IMR-90 (cell line): Measurements from ENCODE around the gene THSD7B. TPM values are rescaled to one million over a fixed set of nuclear protein-coding genes. Genes with fewer than 3 reads are reported as not detected.

Experiments used
- ATAC-seq: fragments of 200-7000 bp; cut with Tn5 transposase; 2 replicates; pipeline ENCODE4 v1.9.1; 2020; ENCODE audit warnings: low read depth, mild to moderate bottlenecking, moderate library complexity
- BruUV-seq: library from RNA; stranded (reverse); fragments of 400-500 nt; replicated peaks from 2 replicates; lab custom pipeline; 2021; lab: Mats Ljungman, UMichigan
- CTCF ChIA-PET: fragments of 300-600 bp; formaldehyde crosslinking; extraction: SDS; loops from one replicate; lab custom pipeline; 2021; ENCODE audit warnings: antibody characterized with exemption; lab: Yijun Ruan, JAX
- POLR2A ChIA-PET: fragments of 300-600 bp; sonication (Branson Sonifier 250); formaldehyde crosslinking; loops from one replicate; lab custom pipeline; 2022; ENCODE audit warnings: antibody characterized with exemption; ENCODE audit not compliant: unreplicated experiment; lab: Charles Lee
- DNase-seq: peaks from one replicate; pipeline ENCODE4 v3.0.0; 2013
- H2AFZ ChIP-seq: replicated peaks from 2 replicates; pipeline ENCODE3; 2013; ENCODE audit warnings: low read length, mild to moderate bottlenecking; ENCODE audit not compliant: poor library complexity
- H2AK5ac ChIP-seq: 2 replicates; pipeline ENCODE4 v1.6.1; 2013; ENCODE audit warnings: low read depth, low read length, inconsistent platforms
- H2AK9ac ChIP-seq: replicated peaks from 2 replicates; pipeline ENCODE3; 2013; ENCODE audit warnings: mild to moderate bottlenecking, low read depth, low read length, moderate library complexity; ENCODE audit not compliant: poor library complexity
- H2BK120ac ChIP-seq: 2 replicates; pipeline ENCODE4 v1.6.1; 2013; ENCODE audit warnings: low read depth, low read length, inconsistent platforms
- H2BK15ac ChIP-seq: 3 replicates; pipeline ENCODE4 v1.6.1; 2013; ENCODE audit warnings: low read depth, low read length, inconsistent platforms
- H2BK20ac ChIP-seq: 2 replicates; pipeline ENCODE4 v1.6.1; 2013; ENCODE audit warnings: low read depth, mild to moderate bottlenecking, inconsistent platforms, low read length, moderate library complexity
- H2BK5ac ChIP-seq: 2 replicates; pipeline ENCODE4 v1.6.1; 2013; ENCODE audit warnings: mild to moderate bottlenecking, low read depth, low read length, inconsistent platforms; ENCODE audit not compliant: poor library complexity, severe bottlenecking
- H3K14ac ChIP-seq: replicated peaks from 2 replicates; pipeline ENCODE4 v1.6.1; 2013; ENCODE audit warnings: low read depth, low read length, inconsistent platforms
- H3K18ac ChIP-seq: 2 replicates; pipeline ENCODE4 v1.6.1; 2013; ENCODE audit warnings: low read depth, low read length, control low read depth
- H3K23ac ChIP-seq: 2 replicates; pipeline ENCODE4 v1.6.1; 2013; ENCODE audit warnings: low read depth, low read length, inconsistent platforms
- H3K27ac ChIP-seq: 2 replicates; pipeline ENCODE4 v1.5.1; 2013; ENCODE audit warnings: mild to moderate bottlenecking, control low read depth, low read length; ENCODE audit not compliant: insufficient read depth
- H3K27me3 ChIP-seq: 2 replicates; pipeline ENCODE4 v1.6.1; 2013; ENCODE audit warnings: low read length; ENCODE audit not compliant: control insufficient read depth, insufficient read depth
- H3K36me3 ChIP-seq: 2 replicates; pipeline ENCODE4 v1.6.1; 2013; ENCODE audit warnings: low read length, mixed read lengths; ENCODE audit not compliant: control insufficient read depth, insufficient read depth
- H3K4ac ChIP-seq: 2 replicates; pipeline ENCODE4 v1.6.1; 2013; ENCODE audit warnings: low read depth, low read length, inconsistent platforms
- H3K4me1 ChIP-seq: 2 replicates; pipeline ENCODE4 v1.6.1; 2013; ENCODE audit warnings: low read length, mixed read lengths; ENCODE audit not compliant: control insufficient read depth, insufficient read depth
- H3K4me2 ChIP-seq: 2 replicates; pipeline ENCODE4 v1.6.1; 2013; ENCODE audit warnings: low read depth, mild to moderate bottlenecking, control low read depth, low read length, moderate library complexity
- H3K4me3 ChIP-seq: 2 replicates; pipeline ENCODE4 v1.5.1; 2013; ENCODE audit warnings: low read depth, mild to moderate bottlenecking, control low read depth, low read length, moderate library complexity; ENCODE audit not compliant: insufficient read depth
- H3K56ac ChIP-seq: 2 replicates; pipeline ENCODE4 v1.6.1; 2013; ENCODE audit warnings: low read length, inconsistent platforms; ENCODE audit not compliant: insufficient read depth; ENCODE audit errors: extremely low read depth
- H3K79me1 ChIP-seq, 2 experiments: 2 replicates each; pipeline ENCODE4 v1.6.1; 2013; ENCODE audit warnings: low read length in 2 of 2, inconsistent platforms in 1 of 2, low read depth in 1 of 2
- H3K9ac ChIP-seq: 2 replicates; pipeline ENCODE4 v1.6.1; 2013; ENCODE audit warnings: low read depth, low read length, control low read depth
- H3K9me1 ChIP-seq: 2 replicates; pipeline ENCODE4 v1.6.1; 2013; ENCODE audit warnings: low read length, inconsistent platforms; ENCODE audit not compliant: insufficient read depth
- H3K9me3 ChIP-seq: 2 replicates; pipeline ENCODE4 v1.6.1; 2013; ENCODE audit warnings: low read length; ENCODE audit not compliant: control insufficient read depth, insufficient read depth
- H4K20me1 ChIP-seq: 2 replicates; pipeline ENCODE4 v1.6.1; 2013; ENCODE audit warnings: low read length, inconsistent platforms; ENCODE audit not compliant: insufficient read depth
- H4K5ac ChIP-seq: 2 replicates; pipeline ENCODE4 v1.6.1; 2013; ENCODE audit warnings: mild to moderate bottlenecking, low read depth, low read length, control low read depth
- H4K8ac ChIP-seq, 2 experiments: 2 replicates each; pipeline ENCODE4 v1.6.1; 2013; ENCODE audit warnings: low read depth in 2 of 2, low read length in 2 of 2, control low read depth in 1 of 2, inconsistent platforms in 1 of 2
- H4K91ac ChIP-seq: 2 replicates; pipeline ENCODE4 v1.6.1; 2013; ENCODE audit warnings: low read depth, low read length, inconsistent platforms; ENCODE audit not compliant: insufficient read depth
- BHLHE40 ChIP-seq: fragments of 150-350 bp; IDR thresholded peaks from 2 replicates; pipeline ENCODE4 v1.6.1; 2016; ENCODE audit warnings: mild to moderate bottlenecking, low read depth, low read length
- CEBPB ChIP-seq: IDR thresholded peaks from 2 replicates; pipeline ENCODE4 v1.6.1; 2012; ENCODE audit warnings: low read depth, low read length, improper control_type of control experiment
- CHD1 ChIP-seq: IDR thresholded peaks from 2 replicates; pipeline ENCODE4 v1.6.1; 2012; ENCODE audit warnings: low read depth, low read length, improper control_type of control experiment
- CTCF ChIP-seq: conservative IDR thresholded peaks from 2 replicates; pipeline ENCODE4 v1.5.1; 2012; ENCODE audit warnings: mild to moderate bottlenecking, low read depth, low read length, improper control_type of control experiment
- ELK1 ChIP-seq: fragments of 150-350 bp; IDR thresholded peaks from 2 replicates; pipeline ENCODE4 v1.6.1; 2016; ENCODE audit warnings: low read depth, mild to moderate bottlenecking, low read length, moderate library complexity, borderline replicate concordance
- FOS ChIP-seq: fragments of 150-350 bp; IDR thresholded peaks from 2 replicates; pipeline ENCODE4 v1.6.1; 2016; ENCODE audit warnings: low read depth, low read length
- MAFK ChIP-seq: IDR thresholded peaks from 2 replicates; pipeline ENCODE4 v1.6.1; 2012; ENCODE audit warnings: low read depth, low read length, improper control_type of control experiment
- MAZ ChIP-seq: IDR thresholded peaks from 2 replicates; pipeline ENCODE4 v1.6.1; 2012; ENCODE audit warnings: low read depth, mild to moderate bottlenecking, low read length, improper control_type of control experiment, moderate library complexity, borderline replicate concordance
- MXI1 ChIP-seq: IDR thresholded peaks from 2 replicates; pipeline ENCODE4 v1.6.1; 2012; ENCODE audit warnings: low read depth, mild to moderate bottlenecking, low read length, moderate library complexity, borderline replicate concordance
- NFE2L2 ChIP-seq: fragments of 150-350 bp; IDR thresholded peaks from 2 replicates; pipeline ENCODE4 v1.6.1; 2016; ENCODE audit warnings: low read depth, mild to moderate bottlenecking, low read length
- POLR2A ChIP-seq: IDR thresholded peaks from 2 replicates; pipeline ENCODE4 v1.6.1; 2012; ENCODE audit warnings: mild to moderate bottlenecking, low read depth, low read length
- RAD21 ChIP-seq: IDR thresholded peaks from 2 replicates; pipeline ENCODE4 v1.6.1; 2012; ENCODE audit warnings: low read length, improper control_type of control experiment
- RCOR1 ChIP-seq: IDR thresholded peaks from 2 replicates; pipeline ENCODE4 v1.6.1; 2012; ENCODE audit warnings: mild to moderate bottlenecking, low read length, improper control_type of control experiment; ENCODE audit not compliant: insufficient replicate concordance
- RFX5 ChIP-seq: IDR thresholded peaks from 2 replicates; pipeline ENCODE4 v1.8.0; 2012; ENCODE audit warnings: low read depth, mild to moderate bottlenecking, low read length, moderate library complexity
- SMC3 ChIP-seq: fragments of 150-350 bp; IDR thresholded peaks from 2 replicates; pipeline ENCODE4 v1.6.1; 2016; ENCODE audit warnings: low read depth, mild to moderate bottlenecking, antibody characterized with exemption, low read length, moderate library complexity
- USF2 ChIP-seq: fragments of 150-350 bp; IDR thresholded peaks from 2 replicates; pipeline ENCODE4 v1.6.1; 2017; ENCODE audit warnings: mild to moderate bottlenecking, antibody characterized with exemption, low read length, low read depth
- WGBS, 2 experiments: methylation state at CpG; one replicate each; pipeline versions ENCODE4 v1.1.5 to v1.1.7; 2013; ENCODE audit warnings: missing lambda C conversion rate in 2 of 2; ENCODE audit not compliant: insufficient read length in 1 of 2; ENCODE audit errors: extremely low coverage in 2 of 2; 5-methylcytosine and 5-hydroxymethylcytosine counted together
- dilution Hi-C: fragments of 300-500 bp; cut with HindIII; formaldehyde crosslinking; loops from one replicate; pipeline ENCODE4 v1.14.3; 2018; ENCODE audit warnings: low sequenced_read_pairs; ENCODE audit not compliant: unreplicated experiment
- in situ Hi-C: fragments of 300-500 bp; cut with MboI; formaldehyde crosslinking; loops from 3 replicates; pipeline ENCODE4 v1.14.3; 2019; ENCODE audit warnings: low sequenced_read_pairs, inconsistent platforms, mixed read lengths
- intact Hi-C: fragments of 100-400 bp; cut with micrococcal nuclease; formaldehyde crosslinking; loops from 2 replicates; pipeline ENCODE4 v1.10.0; 2022
- polyA plus RNA-seq, 3 experiments: library from polyadenylated mRNA; depleted of rRNA; stranded (reverse); fragments of >200 nt; gene quantifications; 2 replicates each; pipeline ENCODE4 v1.2.3, GENCODE V29; 2012; ENCODE audit warnings: low replicate concordance in 1 of 3
- total RNA-seq: library from RNA; depleted of rRNA; stranded (reverse); fragments of >200 nt; gene quantifications from 2 replicates; pipeline ENCODE4 v1.2.3, GENCODE V29; 2012

Gene THSD7B
- total and polyA plus RNA-seq, 2 of the 4 experiments (the other 2 are of a cell fraction), result not detected

GRCh38 chr2:136809998-136810397 is 44.7 kb downstream of the THSD7B start:
- no peak overlapping the region for H4K5ac ChIP-seq
- CTCF ChIA-PET, result no interaction called here
- no peak overlapping the region for H2BK15ac ChIP-seq
- no peaks in the 10 kb centered on the region for H3K36me3 ChIP-seq
- H3K4ac ChIP-seq, result no peak overlapping the region
- no peak overlapping the region for H3K27ac ChIP-seq
- no peaks in the 10 kb centered on the region for H3K79me1 ChIP-seq
- no peak overlapping the region for H3K23ac ChIP-seq
- no peak overlapping the region for H2BK20ac ChIP-seq
- no peak overlapping the region for H2AK5ac ChIP-seq
- H3K56ac ChIP-seq, result no peak overlapping the region
- H3K4me3 ChIP-seq, result no peak overlapping the region
- no peak overlapping the region for H2BK120ac ChIP-seq
- intact Hi-C loops, result no loop called here
- no peak overlapping the region for H3K4me2 ChIP-seq
- no peak overlapping the region for H2AFZ ChIP-seq
- no peak overlapping the region for H3K14ac ChIP-seq
- H4K91ac ChIP-seq, result no peak overlapping the region
- H3K9me3 ChIP-seq, result peaks cover 9% of the 10 kb centered on the region
- no TSS peak for BruUV-seq
- no peak for TF ChIP-seq MAFK
- no peak for TF ChIP-seq FOS
- no peak for TF ChIP-seq RCOR1
- no peak for TF ChIP-seq SMC3
- no peak for TF ChIP-seq RAD21
- TF ChIP-seq RFX5, result no peak
- TF ChIP-seq CEBPB, result no peak
- TF ChIP-seq CTCF, result no peak
- TF ChIP-seq POLR2A, result no peak
- TF ChIP-seq MAZ, result no peak
- no peak for TF ChIP-seq BHLHE40
- TF ChIP-seq ELK1, result no peak
- TF ChIP-seq CHD1, result no peak
- TF ChIP-seq MXI1, result no peak
- no peak for TF ChIP-seq NFE2L2
- TF ChIP-seq USF2, result no peak
- in situ Hi-C loops, result no loop called here
- no peaks in the 10 kb centered on the region for H4K20me1 ChIP-seq
- H3K4me1 ChIP-seq, result no peaks in the 10 kb centered on the region
- H3K27me3 ChIP-seq, result no peaks in the 10 kb centered on the region
- H4K8ac ChIP-seq, result no peak overlapping the region
- DNase-seq (no peak), ATAC-seq (no peak)
- no peak overlapping the region for H2AK9ac ChIP-seq
- H3K18ac ChIP-seq, result no peak overlapping the region
- no peak overlapping the region for H2BK5ac ChIP-seq
- WGBS, 2 experiments, result no CpG with 5 or more reads among the region's 4 CpGs
- POLR2A ChIA-PET, result no interaction called here
- H3K9ac ChIP-seq, result no peak overlapping the region
- dilution Hi-C loops, result no loop called here
- H3K9me1 ChIP-seq, result no peaks in the 10 kb centered on the region
